GM19193 (cell line): ENCODE data around the gene FILIP1L.

Experiments used
- POLR2A ChIP-seq: IDR thresholded peaks from 4 replicates; pipeline ENCODE4 v1.6.1; 2011; ENCODE audit not compliant: insufficient read depth, insufficient read length; ENCODE audit errors: extremely low read depth

Gene FILIP1L

DNA sequence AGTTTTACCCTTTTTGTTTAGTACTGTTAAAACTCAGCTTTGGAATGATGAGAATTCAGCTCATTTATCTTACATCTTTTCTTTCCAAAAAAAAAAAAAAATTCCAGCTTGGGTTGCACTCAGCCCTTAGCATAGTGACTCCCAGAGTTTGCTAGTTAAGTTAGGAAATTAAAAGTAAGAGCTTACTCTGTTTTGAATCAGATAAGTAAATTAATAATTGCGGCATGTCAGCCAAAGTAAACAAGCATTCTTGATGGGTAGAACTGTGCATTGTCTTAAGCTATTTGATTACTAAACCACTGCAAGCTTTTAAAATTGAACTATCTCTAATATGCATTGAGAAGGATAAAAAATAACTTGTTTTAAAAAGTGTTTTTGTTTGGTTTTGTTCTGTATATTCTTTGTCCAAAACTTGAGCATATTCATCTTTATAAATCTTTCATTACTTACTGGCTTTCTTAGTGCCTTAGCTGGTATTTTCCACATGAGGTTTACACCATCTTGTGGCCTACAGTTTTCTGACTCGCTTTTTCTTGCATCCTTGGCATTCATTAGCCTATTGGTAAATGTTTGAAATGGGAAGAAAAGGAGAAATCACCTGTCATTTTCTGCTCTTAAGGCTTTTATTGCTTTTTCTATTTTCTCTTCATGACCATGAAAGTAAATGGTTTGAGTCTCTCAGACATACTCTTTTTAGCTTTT lies 107.6 kb downstream of the FILIP1L start:
- TF ChIP-seq POLR2A = no peak

DNA sequence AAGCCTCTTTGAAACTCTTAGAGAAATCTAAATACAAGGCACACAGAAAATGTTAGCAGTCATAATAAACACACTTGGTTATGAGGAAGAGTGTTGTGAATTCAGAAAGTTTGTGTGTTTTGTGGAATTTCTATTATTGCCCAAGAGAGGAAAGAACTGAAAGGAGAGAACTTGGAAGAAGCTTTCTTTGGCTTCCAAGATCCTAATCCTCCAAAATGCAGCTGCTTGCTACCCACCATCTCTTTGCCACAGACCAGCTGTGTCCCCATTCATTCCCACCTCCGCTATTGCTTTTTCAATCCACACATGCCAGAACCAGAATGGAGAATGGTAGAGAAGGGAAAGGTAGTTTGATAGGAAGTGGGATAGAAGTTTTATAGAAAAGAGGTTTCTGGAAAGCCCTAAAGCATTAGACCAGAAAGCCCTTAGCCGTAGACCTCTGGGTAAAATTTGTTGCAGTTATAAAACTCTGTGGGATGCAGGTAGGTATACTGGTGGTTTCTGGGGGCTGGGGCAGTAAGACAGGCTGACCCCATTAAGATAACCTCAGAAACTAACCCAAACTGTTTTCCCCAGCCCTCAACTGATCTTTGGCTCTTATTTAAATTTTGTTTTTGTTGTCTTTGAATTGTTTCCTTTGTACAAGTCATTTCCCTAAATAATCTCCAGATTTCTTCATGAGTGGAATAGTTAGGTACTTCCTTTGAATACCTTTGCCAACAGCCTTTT lies 108.5 kb downstream of the FILIP1L start:
- no peak for TF ChIP-seq POLR2A

GRCh38 chr3:100004931-100005330 lies 109.4 kb downstream of the FILIP1L start:
- no peak for TF ChIP-seq POLR2A

- TF ChIP-seq POLR2A = no peak
These were observed 110.4 kb downstream of the FILIP1L start for GRCh38 chr3:100003609-100004503.

GRCh38 chr3:100002599-100003350 lies 111.5 kb downstream of the FILIP1L start:
- TF ChIP-seq POLR2A = no peak

GRCh38 chr3:100001526-100002270 lies 112.6 kb downstream of the FILIP1L start:
- TF ChIP-seq POLR2A = no peak

- no peak for TF ChIP-seq POLR2A
These were observed 113.2 kb downstream of the FILIP1L start for GRCh38 chr3:100001083-100001482.

DNA sequence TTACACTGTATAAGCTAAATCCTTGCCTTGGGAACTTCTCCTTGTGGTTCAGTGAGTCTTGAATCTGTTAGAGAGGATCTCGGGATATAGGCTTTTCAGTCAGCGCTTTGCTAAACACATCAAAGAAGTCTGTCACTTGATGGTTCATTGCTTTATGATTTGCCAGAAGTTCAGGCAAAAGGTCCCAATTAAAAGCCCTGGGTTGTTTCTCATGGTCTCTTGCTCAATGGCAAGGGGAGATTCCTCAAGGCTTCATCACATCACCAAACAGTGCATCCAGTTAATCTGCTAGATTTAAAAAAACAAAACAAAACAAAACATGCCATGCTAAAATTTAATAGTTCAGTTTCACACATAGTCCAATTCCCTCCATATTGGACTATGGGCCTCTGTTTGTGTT lies 114.8 kb downstream of the FILIP1L start:
- TF ChIP-seq POLR2A = no peak

GRCh38 chr3:99997293-99997692 lies 117.0 kb downstream of the FILIP1L start:
- TF ChIP-seq POLR2A = no peak

DNA sequence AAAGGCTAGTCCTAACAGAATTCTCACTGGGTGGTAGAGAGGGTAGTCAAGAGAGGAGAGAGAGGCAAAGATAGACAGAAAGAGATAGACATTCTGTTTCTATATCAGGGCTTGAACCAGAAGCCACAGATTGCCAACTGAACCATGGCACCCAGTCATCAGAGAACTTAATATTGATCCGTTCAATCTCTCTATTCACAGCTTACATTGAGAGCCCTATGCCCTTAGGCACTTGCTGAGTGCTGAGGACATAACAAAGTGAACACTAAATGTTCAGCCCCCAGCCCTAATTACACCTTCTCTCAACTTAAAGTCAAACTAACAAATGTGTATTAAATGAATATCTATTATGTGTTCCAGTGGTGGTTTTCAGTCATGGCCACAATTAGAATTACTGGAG lies 124.1 kb downstream of the FILIP1L start:
- no peak for TF ChIP-seq POLR2A

- no peak for TF ChIP-seq POLR2A
These were observed 129.6 kb downstream of the FILIP1L start for GRCh38 chr3:99984668-99985067.

- TF ChIP-seq POLR2A = no peak
These were observed 130.2 kb downstream of the FILIP1L start for GRCh38 chr3:99984139-99984538.

GRCh38 chr3:99982650-99983049 lies 131.7 kb downstream of the FILIP1L start:
- TF ChIP-seq POLR2A = no peak

DNA sequence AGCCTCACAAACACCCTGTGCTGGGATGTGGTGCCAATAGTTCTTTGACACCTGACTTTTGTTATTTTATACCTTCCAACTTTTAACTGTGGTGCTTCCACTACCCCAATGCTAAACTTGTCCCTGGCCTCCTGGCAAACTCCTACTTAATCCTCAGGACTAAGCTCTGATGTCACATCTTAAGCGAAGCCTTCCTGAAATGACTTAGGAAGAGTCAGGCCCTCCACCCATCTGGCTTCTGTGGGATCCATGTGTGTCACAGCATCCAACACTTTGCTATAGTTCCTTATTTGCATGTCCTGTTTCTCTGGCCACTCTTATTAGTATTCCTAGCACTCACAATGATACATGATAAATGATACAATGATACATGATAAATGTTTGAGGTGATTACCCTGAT lies 133.2 kb downstream of the FILIP1L start:
- no peak for TF ChIP-seq POLR2A
